Measurements from ENCODE around the gene PDHX. TPM values are rescaled to one million over a fixed set of nuclear protein-coding genes. Genes with fewer than 3 reads are reported as not detected.

Gene PDHX
- polyA plus RNA-seq, 4 donors: 37.4 to 44.6 (median 42.0) TPM

DNA sequence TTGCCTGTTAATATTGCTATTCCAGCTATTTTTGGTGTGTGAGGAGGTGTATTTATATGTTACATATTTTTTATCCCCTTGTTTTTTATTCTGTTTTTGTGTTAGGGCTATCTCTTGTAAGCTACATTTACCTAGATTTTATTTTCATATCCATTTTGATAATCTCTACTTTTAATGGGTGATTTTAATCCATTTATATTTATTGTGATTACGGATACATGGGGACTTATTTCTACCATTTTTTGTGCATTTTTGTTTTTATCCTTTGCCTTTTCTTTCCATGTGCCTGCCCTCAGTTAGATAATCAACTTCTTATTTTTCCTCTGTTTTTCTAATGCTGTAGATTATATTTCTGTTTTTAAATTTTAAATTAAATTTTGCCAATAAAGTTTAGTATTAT is 28.3 kb downstream of the PDHX start:
- DNase-seq (ENCODE audit: low read depth in 4 of 4, low spot score in 3 of 4): no peak

DNA sequence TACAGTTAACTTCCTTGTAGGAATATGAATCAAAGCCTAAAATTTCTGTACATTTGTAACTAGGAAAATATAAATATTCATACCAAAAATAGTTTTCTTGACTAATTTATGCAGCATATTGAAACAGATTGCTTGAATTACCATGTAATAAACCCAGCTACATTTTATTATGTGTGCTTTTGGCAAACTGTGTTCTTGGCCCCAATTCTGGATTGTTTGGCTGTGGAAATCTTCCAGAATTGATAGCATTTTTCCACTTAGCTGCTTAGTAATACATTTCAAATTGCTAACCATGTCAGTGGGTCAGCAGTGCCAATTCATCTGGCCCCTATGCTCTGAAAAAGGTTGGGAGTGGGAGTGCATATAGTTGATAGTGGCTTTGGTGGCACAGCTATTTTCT is 32.3 kb downstream of the PDHX start:
- no peak for DNase-seq (ENCODE audit: low read depth in 4 of 4, low spot score in 3 of 4)

- DNase-seq (ENCODE audit: low read depth in 4 of 4, low spot score in 3 of 4): no peak
Measured at GRCh38 chr11:34953955-34954354, 37.5 kb downstream of the PDHX start.

- DNase-seq (ENCODE audit: low read depth in 4 of 4, low spot score in 3 of 4): no peak
Measured at GRCh38 chr11:34957206-34957605, 40.8 kb downstream of the PDHX start.

GRCh38 chr11:34957606-34958005 is 41.2 kb downstream of the PDHX start:
- DNase-seq (ENCODE audit: low read depth in 4 of 4, low spot score in 3 of 4): no peak

- no peak for DNase-seq (ENCODE audit: low read depth in 4 of 4, low spot score in 3 of 4)
Measured at GRCh38 chr11:34959770-34960169, 43.4 kb downstream of the PDHX start.

DNA sequence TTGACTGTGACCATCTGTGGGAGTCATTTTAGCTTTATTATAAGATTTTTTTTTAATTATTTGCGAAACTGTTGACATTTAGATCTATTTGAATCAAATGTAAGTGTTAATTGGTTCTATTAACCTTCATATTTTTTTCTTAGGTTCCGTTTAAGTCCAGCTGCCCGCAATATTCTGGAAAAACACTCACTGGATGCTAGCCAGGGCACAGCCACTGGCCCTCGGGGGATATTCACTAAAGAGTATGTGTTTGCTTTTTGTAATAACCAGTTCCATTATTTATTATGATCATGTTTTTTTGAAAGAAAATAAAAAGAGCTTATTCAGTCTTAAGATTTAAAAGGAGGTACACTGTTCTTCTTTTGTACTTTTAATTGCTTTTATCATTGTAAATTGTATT is 43.9 kb downstream of the PDHX start:
- DNase-seq (ENCODE audit: low read depth in 4 of 4, low spot score in 3 of 4): no peak

GRCh38 chr11:34962034-34962433 is 45.6 kb downstream of the PDHX start:
- DNase-seq (ENCODE audit: low read depth in 4 of 4, low spot score in 3 of 4): no peak

DNA sequence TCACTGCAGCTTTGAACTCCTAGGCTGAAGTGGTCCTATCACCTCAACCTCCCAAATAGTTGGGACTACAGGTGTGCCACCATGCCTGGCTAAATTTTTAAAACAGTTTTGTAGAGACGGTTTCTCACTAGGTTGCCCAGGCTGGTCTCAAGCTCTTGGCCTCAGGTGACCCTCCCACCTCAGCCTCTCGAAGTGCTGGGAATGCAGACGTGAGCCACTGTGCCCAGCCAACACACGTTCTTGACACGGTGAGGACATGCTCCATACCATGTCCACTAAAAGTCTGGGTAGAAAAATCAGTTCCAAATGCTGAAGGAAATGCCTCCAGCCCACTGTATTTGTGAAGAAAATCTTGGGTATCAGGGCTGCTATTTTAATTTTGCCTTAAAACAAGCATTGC is 46.9 kb downstream of the PDHX start:
- no peak for DNase-seq (ENCODE audit: low read depth in 4 of 4, low spot score in 3 of 4)

DNA sequence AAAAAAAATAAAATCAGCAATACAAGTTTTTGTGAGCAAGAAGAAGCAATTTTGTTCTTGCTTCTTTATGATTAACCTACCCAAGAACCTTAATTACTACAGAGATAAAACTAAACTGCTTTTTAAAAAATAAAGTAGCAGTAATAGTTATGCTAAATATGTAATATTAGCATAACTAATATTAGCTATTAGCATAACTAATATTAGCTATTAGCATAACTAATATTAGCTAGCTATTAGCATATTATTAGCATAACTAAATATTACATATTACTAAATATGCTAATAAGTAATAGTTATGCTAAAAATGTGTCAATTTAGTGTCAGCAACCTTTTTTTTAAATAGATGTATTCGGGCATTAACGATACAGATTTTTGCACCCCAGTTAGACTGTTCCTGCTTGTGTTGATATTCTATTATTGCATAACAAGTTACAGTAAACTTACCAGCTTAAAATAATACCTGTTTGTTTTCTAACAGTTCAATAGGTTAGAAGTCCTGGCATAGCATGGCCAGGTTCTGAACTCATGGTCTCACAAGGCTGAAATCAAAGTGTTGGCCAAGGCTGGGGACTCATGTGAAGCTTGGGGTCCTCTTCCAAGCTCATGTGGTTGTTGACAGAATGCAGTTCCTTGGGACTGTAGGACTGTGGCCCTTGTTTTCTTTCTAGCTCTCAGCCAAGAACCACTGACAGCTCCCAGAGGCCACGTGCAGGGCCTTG is 48.4 kb downstream of the PDHX start:
- no peak for DNase-seq (ENCODE audit: low read depth in 4 of 4, low spot score in 3 of 4)

DNA sequence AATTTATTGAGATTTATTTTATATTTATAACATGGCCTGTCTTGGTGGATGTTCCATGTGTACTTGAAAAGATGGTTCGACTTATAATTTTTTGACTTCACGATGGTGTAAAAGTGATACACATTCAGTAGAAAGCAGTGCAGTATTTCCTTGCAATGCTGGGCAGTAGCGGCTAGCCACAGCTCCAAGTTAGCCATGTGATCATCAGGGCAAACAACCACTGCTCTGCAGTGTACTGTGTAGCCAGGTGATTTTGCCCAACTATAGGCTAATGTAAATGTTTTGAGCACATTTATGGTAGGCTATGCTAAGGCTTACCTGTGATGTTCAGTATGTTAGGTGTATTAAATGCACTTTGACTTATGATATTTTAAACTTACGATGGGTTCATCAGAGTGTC is 52.4 kb downstream of the PDHX start:
- DNase-seq (ENCODE audit: low read depth in 4 of 4, low spot score in 3 of 4): no peak

DNA sequence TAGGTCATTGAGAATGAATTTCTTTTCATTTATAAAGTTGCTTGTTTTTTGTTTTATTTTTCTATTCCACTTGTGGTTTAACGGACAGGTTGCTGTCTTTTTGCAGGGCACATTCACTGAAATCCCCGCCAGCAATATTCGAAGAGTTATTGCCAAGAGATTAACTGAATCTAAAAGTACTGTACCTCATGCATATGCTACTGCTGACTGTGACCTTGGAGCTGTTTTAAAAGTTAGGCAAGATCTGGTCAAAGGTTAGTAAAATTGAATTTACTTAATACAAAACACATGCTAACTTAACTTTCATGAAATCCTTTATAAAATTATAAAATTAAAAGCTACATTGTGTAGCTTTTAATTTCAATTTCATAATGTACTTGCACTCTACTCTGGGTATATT is 53.6 kb downstream of the PDHX start:
- no peak for DNase-seq (ENCODE audit: low read depth in 4 of 4, low spot score in 3 of 4)

DNA sequence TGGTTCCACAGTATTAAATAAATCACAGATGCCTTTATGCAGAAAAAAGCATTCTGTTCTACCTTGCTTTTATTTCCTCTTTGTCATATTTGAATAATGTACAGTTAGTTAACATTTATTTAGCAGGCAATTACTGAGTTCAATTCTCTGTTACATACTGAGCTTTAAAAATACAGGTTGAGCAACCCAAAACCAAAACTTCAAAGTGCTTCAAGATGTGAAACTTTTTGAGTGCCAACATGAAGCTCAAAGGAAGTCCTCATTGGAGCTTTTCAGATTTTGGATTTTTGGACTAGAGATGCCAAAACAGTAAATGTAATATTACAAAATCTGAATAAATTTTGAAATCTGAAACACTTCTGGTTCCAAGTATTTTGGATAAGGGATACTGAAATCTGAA is 54.1 kb downstream of the PDHX start:
- DNase-seq (ENCODE audit: low read depth in 4 of 4, low spot score in 3 of 4): no peak

DNA sequence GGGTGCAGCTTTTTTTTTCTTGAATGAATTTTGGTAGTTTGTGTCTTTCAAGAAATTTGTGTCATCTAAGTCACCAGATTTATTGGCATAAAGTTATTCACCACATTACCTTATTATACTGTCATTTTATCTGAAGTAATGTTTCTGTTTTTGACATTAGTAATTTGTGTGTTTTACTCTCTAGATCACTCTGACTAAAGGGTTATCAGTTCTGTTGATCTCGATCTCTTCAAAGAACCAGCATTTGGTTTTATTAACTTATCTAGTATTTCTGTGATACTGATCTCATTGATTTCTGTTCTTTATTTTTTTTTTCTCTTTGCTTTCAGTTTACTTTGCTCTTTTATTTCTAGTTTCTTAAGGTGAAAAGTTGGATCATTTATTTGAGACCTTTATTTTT is 55.5 kb downstream of the PDHX start:
- no peak for DNase-seq (ENCODE audit: low read depth in 4 of 4, low spot score in 3 of 4)

DNA sequence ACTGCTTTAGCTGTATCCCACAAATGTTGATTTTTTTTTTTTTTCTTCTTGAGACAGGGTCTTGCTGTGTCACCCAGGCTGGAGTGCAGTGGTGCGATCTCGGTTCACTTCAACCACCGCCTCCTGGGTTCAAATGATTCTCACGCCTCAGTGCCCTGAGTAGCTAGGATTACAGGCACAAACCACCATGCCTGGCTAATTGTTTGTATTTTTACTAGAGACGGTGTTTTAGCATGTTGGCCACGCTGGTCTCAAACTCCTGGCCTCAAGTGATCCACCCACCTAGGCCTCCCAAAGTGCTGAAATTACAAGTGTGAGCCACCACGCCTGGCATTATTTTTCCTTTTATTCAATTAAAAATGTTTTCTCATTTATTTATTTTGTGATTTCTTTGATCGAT is 55.9 kb downstream of the PDHX start:
- DNase-seq (ENCODE audit: low read depth in 4 of 4, low spot score in 3 of 4): no peak

- no peak for DNase-seq (ENCODE audit: low read depth in 4 of 4, low spot score in 3 of 4)
Measured at GRCh38 chr11:34972892-34973291, 56.5 kb downstream of the PDHX start.

DNA sequence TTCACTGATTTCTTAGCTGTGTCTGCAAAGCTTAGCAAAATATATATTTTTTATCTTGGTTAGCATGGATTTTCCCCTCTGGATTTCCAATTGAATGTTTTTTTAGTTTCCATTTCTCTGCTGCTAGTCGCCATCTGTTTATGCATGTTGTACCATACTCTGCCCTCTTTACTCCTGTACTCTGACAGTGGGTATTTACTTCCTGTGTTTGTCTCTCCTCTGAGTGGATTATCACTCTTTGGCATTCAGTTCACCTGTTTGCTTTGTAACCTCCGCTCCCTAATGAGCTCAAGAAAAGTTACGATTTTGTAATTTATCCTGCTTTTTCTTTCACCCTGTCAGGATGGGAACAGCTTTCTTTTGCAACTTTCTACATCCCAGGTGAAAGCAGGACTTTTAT is 59.1 kb downstream of the PDHX start:
- no peak for DNase-seq (ENCODE audit: low read depth in 4 of 4, low spot score in 3 of 4)

GRCh38 chr11:34976496-34977088 is 60.2 kb downstream of the PDHX start:
- no peak for DNase-seq (ENCODE audit: low read depth in 4 of 4, low spot score in 3 of 4)

- DNase-seq (ENCODE audit: low read depth in 4 of 4, low spot score in 3 of 4): no peak
Measured at GRCh38 chr11:34977089-34977912, 60.9 kb downstream of the PDHX start.

DNA sequence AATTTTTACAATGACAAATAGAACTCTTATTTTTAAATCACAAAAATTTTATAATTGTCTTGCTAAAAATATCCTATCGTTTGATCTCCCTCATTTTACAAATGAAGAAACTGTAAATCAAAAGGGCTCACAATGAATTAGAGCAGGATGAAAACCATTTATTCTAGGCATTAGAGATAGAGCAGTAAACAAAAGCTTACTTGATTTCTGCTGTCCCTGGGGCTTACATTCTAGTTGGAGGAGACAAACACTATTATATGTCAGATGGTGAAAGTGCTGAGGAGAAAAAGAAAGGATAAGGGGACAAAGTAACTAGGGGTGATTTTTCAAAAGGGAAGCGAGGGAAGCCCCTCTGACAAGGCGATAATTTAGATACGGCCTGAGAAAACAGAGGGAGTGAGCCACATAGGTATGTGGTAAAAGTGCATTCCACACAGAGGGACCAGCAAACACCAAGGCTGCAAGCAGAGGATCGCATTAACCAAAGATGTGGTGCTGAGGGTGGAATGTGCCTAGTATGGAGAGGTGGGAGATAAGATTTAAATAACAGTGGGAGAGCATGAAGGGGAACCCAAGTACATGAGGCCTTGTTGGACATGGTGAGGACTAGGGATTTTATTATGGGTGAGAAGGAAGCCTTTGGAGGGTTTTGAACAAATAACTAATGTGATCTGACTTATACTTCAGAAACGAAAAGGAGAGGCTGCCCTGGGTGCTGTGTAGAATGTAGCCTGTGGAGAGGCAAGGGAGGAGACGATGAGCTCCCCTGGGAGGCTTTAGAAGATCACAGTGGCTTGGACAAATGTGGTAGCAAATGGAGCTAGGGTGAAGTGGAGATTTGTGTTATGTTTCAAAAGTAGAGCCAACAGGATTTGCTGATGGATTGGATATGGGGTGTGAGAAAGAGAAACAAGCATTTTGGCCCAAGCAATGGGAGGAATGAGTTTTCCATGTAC is 62.1 kb downstream of the PDHX start:
- no peak for DNase-seq (ENCODE audit: low read depth in 4 of 4, low spot score in 3 of 4)

GRCh38 chr11:34984514-34984913 is 68.1 kb downstream of the PDHX start:
- DNase-seq (ENCODE audit: low read depth in 4 of 4, low spot score in 3 of 4): no peak

All from right renal pelvis (tissue), 4 donors.